HEK293 (cell line): Measurements from ENCODE around the gene SS18L1.

ENCODE experiments used
- CTCF ChIA-PET: fragments of 350-600 bp; formaldehyde crosslinking; extraction: SDS; loops from one replicate; lab custom pipeline; 2021; ENCODE audit warnings: antibody characterized with exemption; lab: Yijun Ruan, JAX
- POLR2A ChIA-PET: fragments of 300-600 bp; formaldehyde crosslinking; extraction: SDS; loops from one replicate; lab custom pipeline; 2020; ENCODE audit warnings: antibody characterized with exemption, inconsistent platforms; lab: Yijun Ruan, JAX
- H3K27ac ChIP-seq: fragments of 200-500 bp; sonication (Bioruptor generic); 2 replicates; pipeline ENCODE4 v1.5.1; 2014; ENCODE audit warnings: low read depth, low read length, control low read depth, inconsistent platforms; ENCODE audit errors: extremely low read depth
- H3K36me3 ChIP-seq, 2 experiments: fragments of 200-500 bp in 1 of 2; sonication (Bioruptor generic) in 1 of 2; 1 replicate in 1 of 2; 2 replicates in 1 of 2; pipeline ENCODE4 v1.5.1; 2014 to 2017; ENCODE audit warnings: inconsistent platforms in 2 of 2, low read length in 2 of 2; ENCODE audit not compliant: control insufficient read depth in 2 of 2, insufficient read depth in 1 of 2
- H3K4me1 ChIP-seq: fragments of 200-500 bp; sonication (Bioruptor generic); 2 replicates; pipeline ENCODE4 v1.5.1; 2014; ENCODE audit warnings: mild to moderate bottlenecking, low read length, inconsistent platforms; ENCODE audit not compliant: control insufficient read depth, insufficient read depth
- H3K4me3 ChIP-seq: 2 replicates; pipeline ENCODE4 v1.5.1; 2011; ENCODE audit warnings: low read depth, mild to moderate bottlenecking, control low read depth, low read length, moderate library complexity
- H3K9me3 ChIP-seq: fragments of 200-500 bp; sonication (Bioruptor generic); 2 replicates; pipeline ENCODE4 v1.5.1; 2014; ENCODE audit warnings: low read depth, low read length, inconsistent platforms; ENCODE audit not compliant: control insufficient read depth, insufficient read depth
- KLF16 ChIP-seq: fragments of 450-650 bp; formaldehyde crosslinking; IDR thresholded peaks from 2 replicates; pipeline ENCODE4 v1.5.1; 2017; ENCODE audit warnings: missing biosample characterization, missing genetic modification characterization
- SETDB1 ChIP-seq: IDR thresholded peaks from one replicate; pipeline ENCODE4 v1.6.1; 2017; ENCODE audit warnings: mild to moderate bottlenecking, low read length, moderate library complexity, mixed read lengths; ENCODE audit not compliant: insufficient read length
- TRIM28 ChIP-seq: IDR thresholded peaks from 2 replicates; pipeline ENCODE4 v1.6.1; 2011; ENCODE audit warnings: low read length, control low read depth, borderline replicate concordance
- YY2 ChIP-seq: fragments of 450-650 bp; formaldehyde crosslinking; IDR thresholded peaks from 2 replicates; pipeline ENCODE4 v1.5.1; 2016; ENCODE audit warnings: missing biosample characterization, missing genetic modification characterization
- ZBTB20 ChIP-seq: fragments of 450-650 bp; formaldehyde crosslinking; IDR thresholded peaks from 2 replicates; pipeline ENCODE4 v1.5.1; 2016; ENCODE audit warnings: missing biosample characterization, missing genetic modification characterization
- ZBTB8A ChIP-seq: fragments of 450-650 bp; formaldehyde crosslinking; IDR thresholded peaks from 2 replicates; pipeline ENCODE4 v1.5.1; 2016; ENCODE audit warnings: missing biosample characterization, missing genetic modification characterization
- ZNF10 ChIP-seq: fragments of 450-650 bp; formaldehyde crosslinking; IDR thresholded peaks from 2 replicates; pipeline ENCODE4 v1.5.1; 2017; ENCODE audit warnings: missing biosample characterization, missing genetic modification characterization
- ZNF112 ChIP-seq: fragments of 450-650 bp; formaldehyde crosslinking; IDR thresholded peaks from 2 replicates; pipeline ENCODE4 v1.5.0; 2017; ENCODE audit warnings: missing biosample characterization, missing genetic modification characterization
- ZNF114 ChIP-seq: fragments of 450-650 bp; formaldehyde crosslinking; IDR thresholded peaks from 2 replicates; pipeline ENCODE4 v1.5.0; 2017; ENCODE audit warnings: missing biosample characterization, missing genetic modification characterization
- ZNF2 ChIP-seq: fragments of 450-650 bp; formaldehyde crosslinking; IDR thresholded peaks from 2 replicates; pipeline ENCODE4 v1.5.1; 2016; ENCODE audit warnings: missing biosample characterization, missing genetic modification characterization
- ZNF266 ChIP-seq: fragments of 450-650 bp; formaldehyde crosslinking; IDR thresholded peaks from 2 replicates; pipeline ENCODE4 v1.5.1; 2016; ENCODE audit warnings: missing biosample characterization, missing genetic modification characterization, low read depth
- ZNF324 ChIP-seq: fragments of 450-650 bp; formaldehyde crosslinking; IDR thresholded peaks from 2 replicates; pipeline ENCODE4 v1.5.1; 2016; ENCODE audit warnings: missing biosample characterization, missing genetic modification characterization
- ZNF416 ChIP-seq: fragments of 450-650 bp; formaldehyde crosslinking; IDR thresholded peaks from 2 replicates; pipeline ENCODE4 v1.5.1; 2016; ENCODE audit warnings: missing biosample characterization, missing genetic modification characterization
- ZNF423 ChIP-seq: fragments of 450-650 bp; formaldehyde crosslinking; IDR thresholded peaks from 2 replicates; pipeline ENCODE4 v1.5.1; 2016; ENCODE audit warnings: missing biosample characterization, missing genetic modification characterization
- ZNF514 ChIP-seq: fragments of 450-650 bp; formaldehyde crosslinking; IDR thresholded peaks from 2 replicates; pipeline ENCODE4 v1.5.1; 2016; ENCODE audit warnings: missing biosample characterization, missing genetic modification characterization
- ZNF561 ChIP-seq: fragments of 450-650 bp; IDR thresholded peaks from 2 replicates; pipeline ENCODE4 v1.5.1; 2018; ENCODE audit warnings: missing biosample characterization, missing genetic modification characterization, borderline replicate concordance
- ZNF571 ChIP-seq: fragments of 450-650 bp; formaldehyde crosslinking; IDR thresholded peaks from 2 replicates; pipeline ENCODE4 v1.5.0; 2017; ENCODE audit warnings: missing biosample characterization, missing genetic modification characterization
- ZNF654 ChIP-seq: fragments of 450-650 bp; formaldehyde crosslinking; IDR thresholded peaks from 2 replicates; pipeline ENCODE4 v1.5.1; 2016; ENCODE audit warnings: low read depth, missing biosample characterization, missing genetic modification characterization
- ZNF777 ChIP-seq: fragments of 450-650 bp; formaldehyde crosslinking; IDR thresholded peaks from 2 replicates; pipeline ENCODE4 v1.5.1; 2017; ENCODE audit warnings: missing biosample characterization, missing genetic modification characterization, borderline replicate concordance
- ZSCAN23 ChIP-seq: fragments of 450-650 bp; formaldehyde crosslinking; IDR thresholded peaks from 2 replicates; pipeline ENCODE4 v1.5.1; 2016; ENCODE audit warnings: missing biosample characterization, missing genetic modification characterization
- TF ChIP-seq, protein P1 (sequence below): fragments of 450-650 bp; IDR thresholded peaks from 2 replicates; pipeline ENCODE4 v1.5.1; 2018; ENCODE audit warnings: missing biosample characterization, missing genetic modification characterization
- TF ChIP-seq, protein P2 (sequence below): fragments of 450-650 bp; formaldehyde crosslinking; IDR thresholded peaks from 2 replicates; pipeline ENCODE4 v1.5.1; 2016; ENCODE audit warnings: missing biosample characterization, missing genetic modification characterization, borderline replicate concordance
- TF ChIP-seq, protein P3 (sequence below): fragments of 450-650 bp; formaldehyde crosslinking; IDR thresholded peaks from 2 replicates; pipeline ENCODE4 v1.5.0; 2017; ENCODE audit warnings: missing biosample characterization, missing genetic modification characterization, borderline replicate concordance

Gene SS18L1

DNA sequence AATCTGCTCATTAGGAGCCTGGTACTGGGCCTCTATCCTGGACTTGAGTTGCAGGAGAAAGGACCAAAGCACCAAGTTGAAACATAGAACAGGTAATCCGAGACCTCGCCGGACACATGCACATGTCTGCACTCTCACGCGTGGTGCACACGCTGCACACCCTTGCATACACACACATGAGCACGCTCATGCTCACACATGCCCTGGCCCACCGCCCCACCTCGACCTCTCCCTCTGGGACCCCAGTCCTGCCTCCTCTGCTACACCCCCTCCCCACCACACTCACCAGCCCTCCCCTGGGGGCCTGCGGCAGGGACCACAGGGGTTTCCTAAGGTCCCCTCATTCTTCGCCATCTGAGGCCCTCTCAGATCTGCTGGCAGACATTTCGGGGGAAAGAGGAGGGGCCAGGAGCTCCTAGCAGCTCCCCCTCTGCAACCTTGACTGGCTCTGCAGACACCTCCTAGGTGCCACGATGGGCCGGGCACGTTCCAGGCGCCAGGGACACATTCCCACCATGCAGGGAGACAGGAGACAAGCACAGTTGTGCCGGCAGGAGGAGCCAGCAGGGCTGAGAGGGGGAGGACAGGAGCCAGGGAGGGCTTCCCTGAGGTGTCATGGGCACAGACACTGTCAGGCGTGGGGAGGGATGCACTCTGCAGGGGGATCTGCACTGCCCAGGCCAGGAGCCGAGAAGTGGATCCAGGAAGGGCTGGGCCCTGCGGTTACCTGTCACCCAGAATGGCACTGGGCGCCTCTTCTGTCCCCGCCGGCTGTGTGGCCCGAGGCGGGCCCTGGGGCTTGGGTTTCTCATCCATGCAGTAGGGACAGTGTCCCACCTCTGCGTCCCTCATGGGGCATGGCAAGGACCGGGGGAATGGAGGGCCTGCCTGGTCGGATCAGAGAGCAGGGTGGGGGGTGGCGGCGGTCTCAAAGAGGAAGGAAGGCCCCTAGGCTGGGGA, 46.9 kb upstream of the SS18L1 start:
- Histone ChIP-seq H3K9me3 (no peaks in the 10 kb centered on the region), H3K4me1 (no peaks in the 10 kb centered on the region), H3K27ac (no peak overlapping the region), H3K4me3 (no peak overlapping the region), H3K36me3 (no peaks in the 10 kb centered on the region)
- TF ChIP-seq ZBTB8A (tag by site-specific recombination), result no peak
- TF ChIP-seq, protein P1, sequence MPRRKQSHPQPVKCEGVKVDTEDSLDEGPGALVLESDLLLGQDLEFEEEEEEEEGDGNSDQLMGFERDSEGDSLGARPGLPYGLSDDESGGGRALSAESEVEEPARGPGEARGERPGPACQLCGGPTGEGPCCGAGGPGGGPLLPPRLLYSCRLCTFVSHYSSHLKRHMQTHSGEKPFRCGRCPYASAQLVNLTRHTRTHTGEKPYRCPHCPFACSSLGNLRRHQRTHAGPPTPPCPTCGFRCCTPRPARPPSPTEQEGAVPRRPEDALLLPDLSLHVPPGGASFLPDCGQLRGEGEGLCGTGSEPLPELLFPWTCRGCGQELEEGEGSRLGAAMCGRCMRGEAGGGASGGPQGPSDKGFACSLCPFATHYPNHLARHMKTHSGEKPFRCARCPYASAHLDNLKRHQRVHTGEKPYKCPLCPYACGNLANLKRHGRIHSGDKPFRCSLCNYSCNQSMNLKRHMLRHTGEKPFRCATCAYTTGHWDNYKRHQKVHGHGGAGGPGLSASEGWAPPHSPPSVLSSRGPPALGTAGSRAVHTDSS (tag by site-specific recombination), result no peak
- no peak for TF ChIP-seq ZSCAN23 (tag by site-specific recombination)
- TF ChIP-seq, protein P2, sequence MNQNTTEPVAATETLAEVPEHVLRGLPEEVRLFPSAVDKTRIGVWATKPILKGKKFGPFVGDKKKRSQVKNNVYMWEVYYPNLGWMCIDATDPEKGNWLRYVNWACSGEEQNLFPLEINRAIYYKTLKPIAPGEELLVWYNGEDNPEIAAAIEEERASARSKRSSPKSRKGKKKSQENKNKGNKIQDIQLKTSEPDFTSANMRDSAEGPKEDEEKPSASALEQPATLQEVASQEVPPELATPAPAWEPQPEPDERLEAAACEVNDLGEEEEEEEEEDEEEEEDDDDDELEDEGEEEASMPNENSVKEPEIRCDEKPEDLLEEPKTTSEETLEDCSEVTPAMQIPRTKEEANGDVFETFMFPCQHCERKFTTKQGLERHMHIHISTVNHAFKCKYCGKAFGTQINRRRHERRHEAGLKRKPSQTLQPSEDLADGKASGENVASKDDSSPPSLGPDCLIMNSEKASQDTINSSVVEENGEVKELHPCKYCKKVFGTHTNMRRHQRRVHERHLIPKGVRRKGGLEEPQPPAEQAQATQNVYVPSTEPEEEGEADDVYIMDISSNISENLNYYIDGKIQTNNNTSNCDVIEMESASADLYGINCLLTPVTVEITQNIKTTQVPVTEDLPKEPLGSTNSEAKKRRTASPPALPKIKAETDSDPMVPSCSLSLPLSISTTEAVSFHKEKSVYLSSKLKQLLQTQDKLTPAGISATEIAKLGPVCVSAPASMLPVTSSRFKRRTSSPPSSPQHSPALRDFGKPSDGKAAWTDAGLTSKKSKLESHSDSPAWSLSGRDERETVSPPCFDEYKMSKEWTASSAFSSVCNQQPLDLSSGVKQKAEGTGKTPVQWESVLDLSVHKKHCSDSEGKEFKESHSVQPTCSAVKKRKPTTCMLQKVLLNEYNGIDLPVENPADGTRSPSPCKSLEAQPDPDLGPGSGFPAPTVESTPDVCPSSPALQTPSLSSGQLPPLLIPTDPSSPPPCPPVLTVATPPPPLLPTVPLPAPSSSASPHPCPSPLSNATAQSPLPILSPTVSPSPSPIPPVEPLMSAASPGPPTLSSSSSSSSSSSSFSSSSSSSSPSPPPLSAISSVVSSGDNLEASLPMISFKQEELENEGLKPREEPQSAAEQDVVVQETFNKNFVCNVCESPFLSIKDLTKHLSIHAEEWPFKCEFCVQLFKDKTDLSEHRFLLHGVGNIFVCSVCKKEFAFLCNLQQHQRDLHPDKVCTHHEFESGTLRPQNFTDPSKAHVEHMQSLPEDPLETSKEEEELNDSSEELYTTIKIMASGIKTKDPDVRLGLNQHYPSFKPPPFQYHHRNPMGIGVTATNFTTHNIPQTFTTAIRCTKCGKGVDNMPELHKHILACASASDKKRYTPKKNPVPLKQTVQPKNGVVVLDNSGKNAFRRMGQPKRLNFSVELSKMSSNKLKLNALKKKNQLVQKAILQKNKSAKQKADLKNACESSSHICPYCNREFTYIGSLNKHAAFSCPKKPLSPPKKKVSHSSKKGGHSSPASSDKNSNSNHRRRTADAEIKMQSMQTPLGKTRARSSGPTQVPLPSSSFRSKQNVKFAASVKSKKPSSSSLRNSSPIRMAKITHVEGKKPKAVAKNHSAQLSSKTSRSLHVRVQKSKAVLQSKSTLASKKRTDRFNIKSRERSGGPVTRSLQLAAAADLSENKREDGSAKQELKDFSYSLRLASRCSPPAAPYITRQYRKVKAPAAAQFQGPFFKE, result no peak
- TF ChIP-seq ZNF112 (tag by site-specific recombination), result no peak
- TF ChIP-seq ZNF654, result no peak
- TF ChIP-seq ZNF114 (tag by site-specific recombination), result no peak
- TF ChIP-seq, protein P3, sequence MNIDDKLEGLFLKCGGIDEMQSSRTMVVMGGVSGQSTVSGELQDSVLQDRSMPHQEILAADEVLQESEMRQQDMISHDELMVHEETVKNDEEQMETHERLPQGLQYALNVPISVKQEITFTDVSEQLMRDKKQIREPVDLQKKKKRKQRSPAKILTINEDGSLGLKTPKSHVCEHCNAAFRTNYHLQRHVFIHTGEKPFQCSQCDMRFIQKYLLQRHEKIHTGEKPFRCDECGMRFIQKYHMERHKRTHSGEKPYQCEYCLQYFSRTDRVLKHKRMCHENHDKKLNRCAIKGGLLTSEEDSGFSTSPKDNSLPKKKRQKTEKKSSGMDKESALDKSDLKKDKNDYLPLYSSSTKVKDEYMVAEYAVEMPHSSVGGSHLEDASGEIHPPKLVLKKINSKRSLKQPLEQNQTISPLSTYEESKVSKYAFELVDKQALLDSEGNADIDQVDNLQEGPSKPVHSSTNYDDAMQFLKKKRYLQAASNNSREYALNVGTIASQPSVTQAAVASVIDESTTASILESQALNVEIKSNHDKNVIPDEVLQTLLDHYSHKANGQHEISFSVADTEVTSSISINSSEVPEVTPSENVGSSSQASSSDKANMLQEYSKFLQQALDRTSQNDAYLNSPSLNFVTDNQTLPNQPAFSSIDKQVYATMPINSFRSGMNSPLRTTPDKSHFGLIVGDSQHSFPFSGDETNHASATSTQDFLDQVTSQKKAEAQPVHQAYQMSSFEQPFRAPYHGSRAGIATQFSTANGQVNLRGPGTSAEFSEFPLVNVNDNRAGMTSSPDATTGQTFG (tag by site-specific recombination), result no peak
- no peak for TF ChIP-seq ZNF2 (tag by site-specific recombination)
- TF ChIP-seq TRIM28, result no peak
- no peak for TF ChIP-seq ZNF561 (tag by site-specific recombination)
- no peak for TF ChIP-seq KLF16 (tag by site-specific recombination)
- TF ChIP-seq ZNF514 (tag by site-specific recombination), result no peak
- ChIA-PET POLR2A (no interaction called here), CTCF (no interaction called here)

DNA sequence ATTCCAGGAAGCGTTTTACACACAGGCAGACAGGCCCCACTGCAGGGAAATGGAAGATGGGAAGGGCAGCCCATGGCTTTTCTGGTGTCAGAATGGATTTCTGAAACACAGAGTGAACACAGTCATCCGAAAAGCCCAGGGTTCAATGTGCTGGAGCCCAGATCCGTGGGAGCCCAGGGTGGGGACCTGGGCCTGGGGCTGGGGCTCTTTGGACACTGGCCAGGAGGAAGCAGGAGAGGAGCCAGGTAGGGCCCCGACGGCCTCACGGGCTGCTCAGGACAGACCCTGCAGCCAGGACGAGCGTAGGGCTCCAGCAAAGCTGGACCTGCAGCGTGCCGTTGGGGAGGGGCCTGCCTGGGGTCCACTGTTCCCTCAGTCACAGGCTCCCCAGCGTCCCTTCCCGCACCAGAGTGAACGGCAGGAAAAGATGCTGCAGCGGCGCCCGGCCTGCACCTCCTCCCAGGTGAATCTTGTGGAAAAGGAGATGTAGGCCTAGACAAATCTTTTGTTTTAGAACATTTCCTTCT, 45.6 kb upstream of the SS18L1 start:
- POLR2A ChIA-PET, result no interaction called here
- CTCF ChIA-PET, result no interaction called here

More for the DNA sequence above, 45.6 kb upstream of the SS18L1 start:
- no peaks in the 10 kb centered on the region for H3K4me1 ChIP-seq
- H3K27ac ChIP-seq, result no peak overlapping the region
- H3K9me3 ChIP-seq, result no peaks in the 10 kb centered on the region
- no peaks in the 10 kb centered on the region for H3K36me3 ChIP-seq
- H3K4me3 ChIP-seq, result no peak overlapping the region
- TF ChIP-seq ZNF423 (tag by site-specific recombination), result no peak
- no peak for TF ChIP-seq ZNF10
- no peak for TF ChIP-seq YY2 (tag by site-specific recombination)
- TF ChIP-seq SETDB1, result no peak
- no peak for TF ChIP-seq ZNF324
- no peak for TF ChIP-seq ZNF571
- no peak for TF ChIP-seq ZBTB20 (tag by site-specific recombination)
- no peak for TF ChIP-seq ZNF266
- no peak for TF ChIP-seq ZNF777
- no peak for TF ChIP-seq ZNF416 (tag by site-specific recombination)
